ENCODE measurements around the gene CEMIP. TPM values are rescaled to one million over a fixed set of nuclear protein-coding genes. Genes with fewer than 3 reads are reported as not detected.

Gene CEMIP
- total RNA-seq, 2 donors from 2014 or later = 1.1 to 1.2 TPM

- no peak for TF ChIP-seq CTCF (IDR thresholded peaks at IDR 0.05)
- Histone ChIP-seq H3K4me1 (ENCODE audit: control insufficient read depth in 1 of 2, low read depth in 2 of 2) (no peaks in the 10 kb centered on the region), H3K9me3 (no peaks in the 10 kb centered on the region), H3K27me3 (replicated peaks; ENCODE audit: insufficient read depth) (no peaks in the 10 kb centered on the region), H3K36me3 (no peaks in the 10 kb centered on the region), H3K4me3 (no peak overlapping the region), H3K27ac (no peak overlapping the region)
- DNase-seq (ENCODE audit: low spot score) (no peak), ATAC-seq (ENCODE audit: insufficient number of reproducible peaks, low FRiP score, low read depth) (no peak)
These were observed 20.9 kb downstream of the CEMIP start for GRCh38 chr15:80800067-80800466.

- Histone ChIP-seq H3K4me3 (no peak overlapping the region), H3K27me3 (replicated peaks; ENCODE audit: insufficient read depth) (no peaks in the 10 kb centered on the region), H3K27ac (no peak overlapping the region), H3K9me3 (no peaks in the 10 kb centered on the region), H3K36me3 (no peaks in the 10 kb centered on the region), H3K4me1 (ENCODE audit: control insufficient read depth in 1 of 2, low read depth in 2 of 2) (no peaks in the 10 kb centered on the region)
- ATAC-seq (ENCODE audit: insufficient number of reproducible peaks, low FRiP score, low read depth) (no peak), DNase-seq (ENCODE audit: low spot score) (no peak)
- no peak for TF ChIP-seq CTCF (IDR thresholded peaks at IDR 0.05)
These were observed 22.9 kb downstream of the CEMIP start for GRCh38 chr15:80801891-80802680.

- ATAC-seq (ENCODE audit: insufficient number of reproducible peaks, low FRiP score, low read depth) (no peak), DNase-seq (ENCODE audit: low spot score) (no peak)
- H3K27me3 ChIP-seq (replicated peaks; ENCODE audit: insufficient read depth) = no peaks in the 10 kb centered on the region
- no peak for TF ChIP-seq CTCF (IDR thresholded peaks at IDR 0.05)
- H3K4me1 ChIP-seq (ENCODE audit: control insufficient read depth in 1 of 2, low read depth in 2 of 2) = no peaks in the 10 kb centered on the region
- no peaks in the 10 kb centered on the region for H3K9me3 ChIP-seq
- H3K4me3 ChIP-seq = no peak overlapping the region
- no peak overlapping the region for H3K27ac ChIP-seq
- H3K36me3 ChIP-seq = no peaks in the 10 kb centered on the region
These were observed 24.7 kb downstream of the CEMIP start for GRCh38 chr15:80803580-80804525.

GRCh38 chr15:80804970-80805495, 25.9 kb downstream of the CEMIP start:
- Histone ChIP-seq H3K27ac (no peak overlapping the region), H3K36me3 (no peaks in the 10 kb centered on the region), H3K4me1 (ENCODE audit: control insufficient read depth in 1 of 2, low read depth in 2 of 2) (no peaks in the 10 kb centered on the region), H3K9me3 (no peaks in the 10 kb centered on the region), H3K4me3 (no peak overlapping the region), H3K27me3 (replicated peaks; ENCODE audit: insufficient read depth) (no peaks in the 10 kb centered on the region)
- DNase-seq (ENCODE audit: low spot score) (no peak), ATAC-seq (ENCODE audit: insufficient number of reproducible peaks, low FRiP score, low read depth) (no peak)
- TF ChIP-seq CTCF (IDR thresholded peaks at IDR 0.05) = no peak

GRCh38 chr15:80811781-80812315, 32.7 kb downstream of the CEMIP start:
- Histone ChIP-seq H3K27ac (no peak overlapping the region), H3K4me1 (ENCODE audit: control insufficient read depth in 1 of 2, low read depth in 2 of 2) (peaks cover 8 to 13% of the 10 kb centered on the region in 2 donors), H3K4me3 (no peak overlapping the region), H3K36me3 (no peaks in the 10 kb centered on the region), H3K9me3 (no peaks in the 10 kb centered on the region), H3K27me3 (replicated peaks; ENCODE audit: insufficient read depth) (no peaks in the 10 kb centered on the region)
- ATAC-seq (ENCODE audit: insufficient number of reproducible peaks, low FRiP score, low read depth) (no peak), DNase-seq (ENCODE audit: low spot score) (no peak)
- TF ChIP-seq CTCF (IDR thresholded peaks at IDR 0.05) = no peak

Data from thoracic aorta (tissue), 2 donors.